K562 (cell line): Measurements from ENCODE around the gene KLHL6. TPM values are rescaled to one million over a fixed set of nuclear protein-coding genes. Genes with fewer than 3 reads are reported as not detected.

Source experiments
- BHLHE40 ChIP-seq: IDR thresholded peaks from 2 replicates; pipeline ENCODE4 v1.6.1; 2011; ENCODE audit warnings: low read length, improper control_type of control experiment
- CTCF ChIP-seq, 3 experiments: IDR thresholded peaks in 2 of 3; conservative IDR thresholded peaks in 1 of 3; 2 replicates each; pipeline ENCODE4 v1.5.1; 2011 to 2012; ENCODE audit warnings: low read length in 3 of 3, mild to moderate bottlenecking in 3 of 3, control low read depth in 2 of 3, improper control_type of control experiment in 1 of 3, inconsistent platforms in 1 of 3, low read depth in 1 of 3, mixed read lengths in 1 of 3, moderate library complexity in 1 of 3; ENCODE audit not compliant: insufficient read depth in 2 of 3
- CXXC5 ChIP-seq: fragments of 250-450 bp; sonication (Bioruptor Pico); IDR thresholded peaks from 2 replicates; pipeline ENCODE4 v1.8.0; 2022; ENCODE audit warnings: inconsistent platforms, mild to moderate bottlenecking, moderate library complexity
- JUND ChIP-seq, 2 experiments: IDR thresholded peaks; 2 replicates in 1 of 2; 3 replicates in 1 of 2; pipeline ENCODE4 v1.6.1; 2011; ENCODE audit warnings: borderline replicate concordance in 2 of 2, low read depth in 2 of 2, low read length in 2 of 2, improper control_type of control experiment in 1 of 2, missing biosample characterization in 1 of 2, missing genetic modification characterization in 1 of 2, missing genetic modification reagents in 1 of 2
- L3MBTL2 ChIP-seq: fragments of 450-650 bp; IDR thresholded peaks from 2 replicates; pipeline ENCODE4 v1.6.1; 2016; ENCODE audit warnings: mild to moderate bottlenecking, moderate library complexity
- MAFK ChIP-seq: IDR thresholded peaks from 2 replicates; pipeline ENCODE4 v1.6.1; 2011; ENCODE audit warnings: low read length, improper control_type of control experiment
- SMC3 ChIP-seq: conservative IDR thresholded peaks from 2 replicates; pipeline ENCODE4 v1.6.1; 2011; ENCODE audit warnings: low read depth, low read length, improper control_type of control experiment; ENCODE audit not compliant: insufficient read depth
- ZNF699 ChIP-seq: fragments of 250-450 bp; sonication (Bioruptor Pico); IDR thresholded peaks from 2 replicates; pipeline ENCODE4 v1.8.0; 2021; ENCODE audit warnings: mild to moderate bottlenecking, moderate library complexity; ENCODE audit not compliant: insufficient replicate concordance
- polyA plus RNA-seq, 8 experiments: library from polyadenylated mRNA; depleted of rRNA in 4 of 8; stranded (reverse) in 5 of 8; unstranded in 3 of 8; fragments of >200 nt; fragmentation: Nextera tagmentation in 2 of 8; fragmentation: Illumina TruSeq in 1 of 8; extraction: Ambion mirVana in 2 of 8; extraction: Trizol in 1 of 8; gene quantifications; 2 replicates each; pipeline versions ENCODE4 v1.2.1 to v1.2.3, GENCODE V29; 2011 to 2014; ENCODE audit warnings: inconsistent platforms in 1 of 8, missing spikeins in 1 of 8
- total RNA-seq, 7 experiments: library from RNA; depleted of rRNA in 6 of 7; stranded (reverse); fragments of >200 nt in 6 of 7; fragmentation: Illumina TruSeq in 2 of 7; extraction: Trizol in 2 of 7; gene quantifications; 2 replicates each; pipeline versions ENCODE4 v1.2.1 to v1.2.3, GENCODE V29; 2011 to 2021; ENCODE audit warnings: low replicate concordance in 1 of 7
- TF ChIP-seq, protein P1 (sequence below): fragments of 450-650 bp; formaldehyde crosslinking; IDR thresholded peaks from 2 replicates; pipeline ENCODE4 v1.4.0; 2020; ENCODE audit warnings: mild to moderate bottlenecking, moderate library complexity
- TF ChIP-seq, protein P2 (sequence below): sonication (generic); formaldehyde crosslinking; IDR thresholded peaks from 2 replicates; pipeline ENCODE4 v1.8.0; 2022; ENCODE audit warnings: mild to moderate bottlenecking, missing genetic modification reagents, borderline replicate concordance
- TF ChIP-seq, protein P3 (sequence below), 2 experiments: IDR thresholded peaks in 1 of 2; conservative IDR thresholded peaks in 1 of 2; 2 replicates each; pipeline ENCODE4 v1.6.1; 2016; ENCODE audit warnings: low read depth in 2 of 2, mild to moderate bottlenecking in 1 of 2, missing compliant biosample characterization in 1 of 2, missing genetic modification characterization in 1 of 2, moderate library complexity in 1 of 2

KLHL6 gene
- total and polyA plus RNA-seq, 9 of the 15 experiments (the other 6 are each of a cell fraction or from before 2014, with no cell fraction given) = 0.18 to 2.1 (median 1.4) TPM

DNA sequence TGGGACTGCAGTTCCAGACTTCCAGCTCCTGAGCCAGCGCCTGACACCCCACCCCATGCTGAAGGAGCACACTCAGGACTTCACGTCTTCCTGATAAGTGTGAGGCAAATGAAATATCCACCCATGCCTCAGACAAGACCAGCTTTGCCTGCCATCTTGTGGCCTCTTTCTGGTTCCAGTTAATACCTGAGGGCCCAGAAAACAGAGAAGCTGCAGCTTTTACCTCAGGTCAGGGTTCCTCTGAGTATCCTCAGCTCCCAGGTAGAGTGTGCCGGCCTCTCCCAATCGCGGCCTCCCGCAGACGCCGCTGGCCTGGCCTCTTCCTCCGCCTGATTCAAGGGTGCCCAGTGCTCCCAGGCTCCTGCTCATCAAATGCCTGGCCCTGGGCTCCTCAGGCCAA, 5.1 kb upstream of the KLHL6 start (continued):
- TF ChIP-seq CTCF (IDR thresholded peaks at IDR 0.05 in 2 of 3, conservative IDR thresholded peaks at IDR 0.05 in 1 of 3; ENCODE audit: insufficient read depth in 2 of 3, low read depth in 1 of 3, low read length in 3 of 3) (peak; percentile 53 to 73 (median 59); a peak in 5 of 6 replicates), JUND (IDR thresholded peaks at IDR 0.05; ENCODE audit: borderline replicate concordance, low read depth, low read length) (peak; percentile 35; the same call in 1 of the 2 replicates), JUND (tag; IDR thresholded peaks at IDR 0.05; ENCODE audit: borderline replicate concordance, low read depth, low read length) (no peak; the same call in 2 of the 3 replicates), SMC3 (peak; percentile 62), ZNF699 (CRISPR knock-in tag) (no peak), CXXC5 (peak; percentile 30), MAFK (0 out of 2 replicates have a peak, but pooled peaks have one; percentile 12), BHLHE40 (peak; percentile 47; the same call in 1 of the 2 replicates), L3MBTL2 (peak; percentile 65)
- TF ChIP-seq, protein P1, sequence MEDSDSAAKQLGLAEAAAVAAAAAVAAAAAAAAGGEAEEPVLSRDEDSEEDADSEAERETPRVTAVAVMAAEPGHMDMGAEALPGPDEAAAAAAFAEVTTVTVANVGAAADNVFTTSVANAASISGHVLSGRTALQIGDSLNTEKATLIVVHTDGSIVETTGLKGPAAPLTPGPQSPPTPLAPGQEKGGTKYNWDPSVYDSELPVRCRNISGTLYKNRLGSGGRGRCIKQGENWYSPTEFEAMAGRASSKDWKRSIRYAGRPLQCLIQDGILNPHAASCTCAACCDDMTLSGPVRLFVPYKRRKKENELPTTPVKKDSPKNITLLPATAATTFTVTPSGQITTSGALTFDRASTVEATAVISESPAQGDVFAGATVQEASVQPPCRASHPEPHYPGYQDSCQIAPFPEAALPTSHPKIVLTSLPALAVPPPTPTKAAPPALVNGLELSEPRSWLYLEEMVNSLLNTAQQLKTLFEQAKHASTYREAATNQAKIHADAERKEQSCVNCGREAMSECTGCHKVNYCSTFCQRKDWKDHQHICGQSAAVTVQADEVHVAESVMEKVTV (CRISPR knock-in tag) = peak; percentile 77; the same call in 1 of the 2 replicates
- TF ChIP-seq, protein P2, sequence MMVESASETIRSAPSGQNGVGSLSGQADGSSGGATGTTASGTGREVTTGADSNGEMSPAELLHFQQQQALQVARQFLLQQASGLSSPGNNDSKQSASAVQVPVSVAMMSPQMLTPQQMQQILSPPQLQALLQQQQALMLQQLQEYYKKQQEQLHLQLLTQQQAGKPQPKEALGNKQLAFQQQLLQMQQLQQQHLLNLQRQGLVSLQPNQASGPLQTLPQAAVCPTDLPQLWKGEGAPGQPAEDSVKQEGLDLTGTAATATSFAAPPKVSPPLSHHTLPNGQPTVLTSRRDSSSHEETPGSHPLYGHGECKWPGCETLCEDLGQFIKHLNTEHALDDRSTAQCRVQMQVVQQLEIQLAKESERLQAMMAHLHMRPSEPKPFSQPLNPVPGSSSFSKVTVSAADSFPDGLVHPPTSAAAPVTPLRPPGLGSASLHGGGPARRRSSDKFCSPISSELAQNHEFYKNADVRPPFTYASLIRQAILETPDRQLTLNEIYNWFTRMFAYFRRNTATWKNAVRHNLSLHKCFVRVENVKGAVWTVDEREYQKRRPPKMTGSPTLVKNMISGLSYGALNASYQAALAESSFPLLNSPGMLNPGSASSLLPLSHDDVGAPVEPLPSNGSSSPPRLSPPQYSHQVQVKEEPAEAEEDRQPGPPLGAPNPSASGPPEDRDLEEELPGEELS (CRISPR knock-in tag) = no peak
- TF ChIP-seq, protein P3, sequence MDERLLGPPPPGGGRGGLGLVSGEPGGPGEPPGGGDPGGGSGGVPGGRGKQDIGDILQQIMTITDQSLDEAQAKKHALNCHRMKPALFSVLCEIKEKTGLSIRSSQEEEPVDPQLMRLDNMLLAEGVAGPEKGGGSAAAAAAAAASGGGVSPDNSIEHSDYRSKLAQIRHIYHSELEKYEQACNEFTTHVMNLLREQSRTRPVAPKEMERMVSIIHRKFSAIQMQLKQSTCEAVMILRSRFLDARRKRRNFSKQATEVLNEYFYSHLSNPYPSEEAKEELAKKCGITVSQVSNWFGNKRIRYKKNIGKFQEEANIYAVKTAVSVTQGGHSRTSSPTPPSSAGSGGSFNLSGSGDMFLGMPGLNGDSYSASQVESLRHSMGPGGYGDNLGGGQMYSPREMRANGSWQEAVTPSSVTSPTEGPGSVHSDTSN (CRISPR knock-in tag; IDR thresholded peaks at IDR 0.05; ENCODE audit: low read depth) = no peak
- TF ChIP-seq, protein P3 (tag; conservative IDR thresholded peaks at IDR 0.05; ENCODE audit: low read depth) = no peak
